Mesendoderm (in vitro differentiated cells): Measurements from ENCODE around the gene CLSTN1.

Source experiments
- DNase-seq: peaks from one replicate; pipeline ENCODE4 v3.0.0; 2013
- H2AK5ac ChIP-seq: 2 replicates; pipeline ENCODE4 v1.6.1; 2013; ENCODE audit warnings: low read length, inconsistent platforms
- H2BK120ac ChIP-seq: 2 replicates; pipeline ENCODE4 v1.6.1; 2013; ENCODE audit warnings: low read depth, mild to moderate bottlenecking, low read length, moderate library complexity, mixed read lengths
- H2BK15ac ChIP-seq: replicated peaks from 2 replicates; pipeline ENCODE4 v1.6.1; 2013; ENCODE audit warnings: low read depth, mild to moderate bottlenecking, moderate library complexity
- H2BK5ac ChIP-seq: 2 replicates; pipeline ENCODE4 v1.6.1; 2013; ENCODE audit warnings: low read length, inconsistent platforms
- H3K18ac ChIP-seq: 2 replicates; pipeline ENCODE4 v1.6.1; 2013; ENCODE audit warnings: mild to moderate bottlenecking, low read length, mixed read lengths
- H3K23ac ChIP-seq: one replicate; pipeline ENCODE4 v1.6.1; 2013; ENCODE audit warnings: low read length
- H3K27ac ChIP-seq: 2 replicates; pipeline ENCODE4 v1.5.1; 2013; ENCODE audit warnings: low read depth, mild to moderate bottlenecking, inconsistent platforms, low read length, moderate library complexity
- H3K27me3 ChIP-seq: 2 replicates; pipeline ENCODE4 v1.6.1; 2013; ENCODE audit warnings: low read length, control low read depth, mild to moderate bottlenecking, inconsistent platforms; ENCODE audit not compliant: insufficient read depth, poor library complexity
- H3K36me3 ChIP-seq: 2 replicates; pipeline ENCODE4 v1.6.1; 2013; ENCODE audit warnings: low read length, inconsistent platforms; ENCODE audit not compliant: control insufficient read depth, insufficient read depth
- H3K4ac ChIP-seq: one replicate; pipeline ENCODE4 v1.6.1; 2013; ENCODE audit warnings: low read depth, mild to moderate bottlenecking, low read length, moderate library complexity
- H3K4me1 ChIP-seq: 2 replicates; pipeline ENCODE4 v1.6.1; 2013; ENCODE audit warnings: low read depth, low read length, inconsistent platforms; ENCODE audit not compliant: control insufficient read depth
- H3K4me2 ChIP-seq: 2 replicates; pipeline ENCODE4 v1.6.1; 2013; ENCODE audit warnings: low read length
- H3K4me3 ChIP-seq: 2 replicates; pipeline ENCODE4 v1.5.1; 2013; ENCODE audit warnings: mild to moderate bottlenecking, low read length
- H3K56ac ChIP-seq: one replicate; pipeline ENCODE4 v1.6.1; 2013; ENCODE audit warnings: low read length
- H3K79me1 ChIP-seq: 2 replicates; pipeline ENCODE4 v1.6.1; 2013; ENCODE audit warnings: low read length, inconsistent platforms
- H3K79me2 ChIP-seq: 2 replicates; pipeline ENCODE4 v1.6.1; 2013; ENCODE audit warnings: mild to moderate bottlenecking, low read length; ENCODE audit not compliant: control insufficient read depth, insufficient read depth
- H3K9ac ChIP-seq: 2 replicates; pipeline ENCODE4 v1.6.1; 2013; ENCODE audit warnings: low read length, inconsistent platforms
- H4K5ac ChIP-seq: one replicate; pipeline ENCODE4 v1.6.1; 2013; ENCODE audit warnings: low read length
- H4K8ac ChIP-seq: one replicate; pipeline ENCODE4 v1.6.1; 2013; ENCODE audit warnings: low read depth, mild to moderate bottlenecking, control low read depth, low read length, moderate library complexity
- WGBS: extraction: QIAGEN DNeasy Blood & Tissue Kit; methylation state at CpG from one replicate; pipeline ENCODE4 v1.1.7; 2013; ENCODE audit warnings: low lambda C conversion rate, missing lambda C conversion rate; ENCODE audit not compliant: insufficient coverage; ENCODE audit errors: extremely low coverage; 5-methylcytosine and 5-hydroxymethylcytosine counted together

The CLSTN1 gene

DNA sequence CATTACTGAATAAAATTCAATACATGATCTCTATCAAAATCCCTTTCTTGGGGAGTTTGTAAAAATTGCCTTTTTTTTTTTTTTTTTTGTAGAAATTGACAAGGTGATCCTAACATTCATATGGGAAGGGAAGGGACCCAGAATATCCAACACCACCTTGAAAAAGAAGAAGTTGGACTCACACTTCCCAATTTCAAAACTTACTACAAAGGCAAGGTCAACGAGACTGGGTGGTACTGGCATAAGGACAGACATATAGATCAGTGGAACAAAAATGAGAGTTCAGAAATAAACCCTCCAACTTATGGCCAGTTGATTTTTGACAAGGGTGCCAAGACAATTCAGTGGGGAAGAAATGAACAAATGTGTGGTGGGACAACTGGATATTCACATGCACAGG lies 31.4 kb upstream of the CLSTN1 start:
- Histone ChIP-seq H2AK5ac (no peak overlapping the region), H3K27ac (no peak overlapping the region), H2BK5ac (no peak overlapping the region), H3K23ac (no peak overlapping the region), H3K79me1 (no peaks in the 10 kb centered on the region), H3K79me2 (no peaks in the 10 kb centered on the region), H4K8ac (no peak overlapping the region), H3K4me2 (no peak overlapping the region), H3K36me3 (no peaks in the 10 kb centered on the region), H4K5ac (no peak overlapping the region), H3K18ac (no peak overlapping the region), H2BK15ac (no peak overlapping the region), H3K9ac (no peak overlapping the region), H2BK120ac (no peak overlapping the region), H3K27me3 (no peaks in the 10 kb centered on the region), H3K56ac (no peak overlapping the region), H3K4ac (no peak overlapping the region), H3K4me3 (no peak overlapping the region), H3K4me1 (no peaks in the 10 kb centered on the region)
- no CpG with 5 or more reads among the region's 1 CpG for WGBS
- no peak for DNase-seq

DNA sequence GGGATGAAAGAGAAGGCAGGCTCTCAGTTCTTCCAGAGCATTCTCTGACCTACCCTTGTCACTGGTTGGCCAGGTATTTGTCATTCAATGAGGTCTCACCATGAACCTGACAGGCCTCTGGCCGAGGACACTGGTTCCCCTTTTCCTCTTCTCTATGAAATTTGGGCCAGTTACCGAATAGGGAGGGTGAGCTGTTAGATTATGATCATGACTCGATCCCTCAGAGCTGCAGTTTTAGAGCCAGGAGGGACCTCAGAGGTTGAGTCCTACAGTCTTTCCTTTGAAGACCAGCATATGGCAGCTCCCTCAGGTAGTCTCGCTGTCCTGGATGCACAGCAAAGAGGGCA lies 29.5 kb upstream of the CLSTN1 start:
- no CpG with 5 or more reads among the region's 4 CpGs for WGBS

DNA sequence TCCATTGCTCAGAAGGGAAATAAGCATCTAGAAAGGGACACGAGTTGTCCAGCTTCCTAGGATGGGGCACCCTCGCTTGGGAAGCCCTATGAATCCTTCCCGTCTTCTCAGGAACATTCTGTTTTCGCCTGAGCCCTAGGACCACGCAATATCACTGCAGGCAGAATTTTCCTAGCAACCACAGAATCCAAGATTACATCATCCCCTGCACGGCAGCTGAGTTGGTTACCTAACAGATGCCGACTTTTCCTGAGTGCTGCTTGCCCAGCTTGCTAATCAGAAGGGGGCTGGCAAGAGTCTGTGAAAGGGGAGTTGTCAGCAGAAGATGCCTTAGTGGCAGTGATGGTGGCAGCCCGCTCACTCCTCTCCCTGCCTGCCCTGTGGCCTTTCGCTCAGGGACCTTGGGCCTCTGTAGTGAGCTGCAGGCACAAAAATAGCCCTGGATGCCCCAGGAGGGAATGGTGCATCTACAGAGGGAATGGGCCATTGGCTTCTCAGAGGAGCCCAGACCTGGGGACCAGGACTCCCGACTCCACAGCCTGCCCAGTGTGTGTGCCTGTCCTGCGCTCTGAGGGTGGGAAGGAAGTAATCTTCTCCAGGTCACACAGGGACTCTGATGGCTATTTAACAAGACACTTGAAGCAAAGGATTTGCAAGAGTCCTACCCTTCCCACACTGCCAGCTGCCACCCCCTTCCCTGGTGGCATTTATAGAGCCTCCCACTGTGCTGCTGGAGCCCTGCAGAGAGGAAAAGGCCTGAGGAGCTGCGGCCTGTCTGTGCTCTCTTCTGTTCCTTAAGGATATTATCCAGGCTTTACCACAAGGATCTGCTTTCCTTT lies 28.9 kb upstream of the CLSTN1 start:
- Histone ChIP-seq H3K18ac (no peak overlapping the region), H3K79me1 (no peaks in the 10 kb centered on the region), H3K23ac (peak overlapping the region; percentile 45), H3K27ac (no peak overlapping the region), H3K4me2 (no peak overlapping the region), H3K27me3 (no peaks in the 10 kb centered on the region), H2BK120ac (no peak overlapping the region), H3K9ac (no peak overlapping the region), H3K4me1 (no peaks in the 10 kb centered on the region), H3K56ac (no peak overlapping the region), H3K36me3 (no peaks in the 10 kb centered on the region), H2BK5ac (no peak overlapping the region), H4K8ac (no peak overlapping the region), H2AK5ac (no peak overlapping the region), H3K4me3 (no peak overlapping the region), H3K79me2 (no peaks in the 10 kb centered on the region), H3K4ac (no peak overlapping the region), H4K5ac (no peak overlapping the region), H2BK15ac (no peak overlapping the region)
- DNase-seq, result peak; percentile 25
- WGBS, result no CpG with 5 or more reads among the region's 12 CpGs

More for the DNA sequence above, 29.5 kb upstream of the CLSTN1 start:
- Histone ChIP-seq H3K23ac (no peak overlapping the region), H2BK5ac (no peak overlapping the region), H4K5ac (no peak overlapping the region), H3K56ac (no peak overlapping the region), H3K4me1 (no peaks in the 10 kb centered on the region), H3K36me3 (no peaks in the 10 kb centered on the region), H3K4ac (no peak overlapping the region), H2BK120ac (no peak overlapping the region), H3K27ac (no peak overlapping the region), H3K4me3 (no peak overlapping the region), H3K18ac (no peak overlapping the region), H3K79me2 (no peaks in the 10 kb centered on the region), H2BK15ac (no peak overlapping the region), H4K8ac (no peak overlapping the region), H2AK5ac (no peak overlapping the region), H3K9ac (no peak overlapping the region), H3K79me1 (no peaks in the 10 kb centered on the region), H3K4me2 (no peak overlapping the region), H3K27me3 (no peaks in the 10 kb centered on the region)
- no peak for DNase-seq

DNA sequence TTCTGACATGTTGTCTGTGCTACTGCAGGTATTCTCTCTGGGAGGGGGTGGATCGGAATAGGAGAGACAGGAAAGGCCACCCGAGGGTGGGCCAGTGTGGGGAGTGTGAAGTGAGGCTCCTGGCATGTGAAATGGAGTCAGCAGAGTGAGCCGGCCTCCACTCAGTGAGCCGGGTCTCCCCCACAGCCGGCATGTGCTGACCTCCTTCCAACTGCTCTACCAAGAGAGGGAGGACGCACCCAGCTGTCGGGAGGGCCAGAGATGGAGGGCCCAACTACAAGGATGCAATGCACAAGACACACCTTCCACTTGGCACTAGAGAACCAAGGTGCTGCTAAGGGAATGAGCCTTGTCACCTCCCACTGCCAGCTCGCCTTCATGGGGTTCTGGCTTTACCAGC lies 28.2 kb upstream of the CLSTN1 start:
- Histone ChIP-seq H3K27ac (no peak overlapping the region), H4K8ac (no peak overlapping the region), H2BK5ac (no peak overlapping the region), H3K4ac (no peak overlapping the region), H3K27me3 (no peaks in the 10 kb centered on the region), H3K23ac (peak overlapping the region; percentile 45), H2BK120ac (no peak overlapping the region), H3K4me2 (no peak overlapping the region), H3K4me3 (no peak overlapping the region), H3K4me1 (no peaks in the 10 kb centered on the region), H3K18ac (no peak overlapping the region), H3K56ac (no peak overlapping the region), H2BK15ac (no peak overlapping the region), H3K79me2 (no peaks in the 10 kb centered on the region), H3K79me1 (no peaks in the 10 kb centered on the region), H4K5ac (no peak overlapping the region), H3K9ac (no peak overlapping the region), H3K36me3 (no peaks in the 10 kb centered on the region), H2AK5ac (no peak overlapping the region)
- no peak for DNase-seq
- WGBS, result no CpG with 5 or more reads among the region's 8 CpGs

DNA sequence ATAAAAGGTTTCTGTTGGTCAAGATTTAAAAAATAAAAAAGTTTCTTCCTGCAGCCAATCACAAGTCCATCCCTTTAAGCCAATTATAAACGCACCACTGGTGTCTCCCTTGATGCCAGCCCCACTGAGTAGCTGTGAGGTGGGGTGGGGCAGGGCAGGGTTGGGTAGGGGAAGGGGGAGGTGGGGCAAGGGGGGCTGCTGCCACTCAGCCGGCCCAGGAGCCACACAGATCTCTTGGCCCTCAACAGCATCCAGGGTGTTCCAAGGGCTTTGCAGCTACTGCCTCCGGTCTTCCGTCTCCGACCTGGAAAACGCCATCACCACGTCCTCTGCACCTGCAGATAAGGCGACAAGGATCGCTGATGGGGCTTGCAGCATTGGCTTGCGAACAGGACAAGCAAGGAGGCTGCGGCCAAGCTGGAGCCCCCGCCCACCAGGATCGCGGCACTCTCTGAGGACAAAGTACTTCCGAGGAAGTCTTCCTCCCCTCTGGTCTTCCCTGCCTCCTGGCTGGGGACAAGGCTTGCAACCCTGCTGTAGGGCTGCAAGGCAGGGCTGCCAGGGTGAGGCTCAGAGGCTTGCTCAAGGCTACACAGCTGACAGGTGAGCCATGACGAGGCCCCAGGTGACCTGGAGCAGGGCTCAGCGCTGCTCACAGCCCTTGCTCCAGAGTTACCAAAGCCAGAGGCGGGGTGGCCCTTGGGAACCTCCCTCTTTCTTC lies 26.8 kb upstream of the CLSTN1 start:
- Histone ChIP-seq H4K8ac (no peak overlapping the region), H3K79me1 (no peaks in the 10 kb centered on the region), H3K36me3 (no peaks in the 10 kb centered on the region), H3K4ac (no peak overlapping the region), H2BK120ac (no peak overlapping the region), H3K4me2 (peak overlapping the region; percentile 27), H3K4me1 (no peaks in the 10 kb centered on the region), H3K27me3 (no peaks in the 10 kb centered on the region), H3K23ac (no peak overlapping the region), H3K4me3 (no peak overlapping the region), H2AK5ac (no peak overlapping the region), H4K5ac (no peak overlapping the region), H3K9ac (peak overlapping the region; percentile 22), H2BK15ac (no peak overlapping the region), H2BK5ac (no peak overlapping the region), H3K27ac (no peak overlapping the region), H3K18ac (no peak overlapping the region), H3K79me2 (no peaks in the 10 kb centered on the region), H3K56ac (no peak overlapping the region)
- no peak for DNase-seq
- no CpG with 5 or more reads among the region's 18 CpGs for WGBS
